ENCODE results near the gene TP53AIP1.

TP53AIP1 gene

DNA sequence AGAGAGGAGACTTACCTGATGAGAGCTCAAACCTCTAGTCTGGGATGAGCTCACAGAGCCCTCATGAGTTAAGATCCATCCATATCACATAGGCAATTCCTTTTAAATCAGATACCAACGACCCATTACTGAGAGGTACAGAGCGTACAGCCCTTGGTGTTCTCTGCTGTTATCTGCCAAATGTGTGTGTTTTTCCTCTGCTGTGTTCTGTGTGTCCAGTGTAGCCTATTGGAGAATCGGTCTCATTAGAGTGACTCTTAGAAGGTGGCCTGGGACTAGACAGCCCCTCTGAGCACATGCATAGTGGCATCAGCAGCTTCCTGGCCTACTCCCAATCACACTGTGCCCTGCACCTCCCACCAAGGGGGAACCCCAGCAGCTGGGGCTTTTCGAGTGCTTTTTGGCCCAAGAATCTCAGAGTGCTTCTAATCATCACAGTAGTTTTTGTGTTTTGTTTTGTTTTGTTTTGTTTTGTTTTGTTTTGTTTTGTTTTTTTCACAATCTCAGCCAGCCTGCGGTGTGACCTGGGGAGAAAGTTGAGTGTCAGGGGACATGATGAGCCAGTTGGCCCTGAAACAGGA is 25.4 kb downstream of the TP53AIP1 start:
- no peak for DNase-seq
- H3K27me3 ChIP-seq (replicated peaks; ENCODE audit: control insufficient read depth, insufficient read depth, low read length, poor library complexity, severe bottlenecking): peaks cover 3% of the 10 kb centered on the region
- no peaks in the 10 kb centered on the region for H3K36me3 ChIP-seq (ENCODE audit: control insufficient read depth, insufficient read depth, low read length)
- H3K4me3 ChIP-seq (ENCODE audit: insufficient read depth, low read depth, low read length, poor library complexity, severe bottlenecking): no peak overlapping the region
- no peaks in the 10 kb centered on the region for H3K4me1 ChIP-seq (ENCODE audit: control insufficient read depth, insufficient read depth, low read length, poor library complexity, severe bottlenecking)
- no peaks in the 10 kb centered on the region for H3K9me3 ChIP-seq (ENCODE audit: control insufficient read depth, low read length)
- H3K27ac ChIP-seq (ENCODE audit: insufficient read depth, low read length, poor library complexity, severe bottlenecking): no peak overlapping the region

GRCh38 chr11:128916681-128917080 is 26.0 kb downstream of the TP53AIP1 start:
- Histone ChIP-seq H3K27me3 (replicated peaks; ENCODE audit: control insufficient read depth, insufficient read depth, low read length, poor library complexity, severe bottlenecking) (peaks cover 3% of the 10 kb centered on the region), H3K4me3 (ENCODE audit: insufficient read depth, low read depth, low read length, poor library complexity, severe bottlenecking) (no peak overlapping the region), H3K36me3 (ENCODE audit: control insufficient read depth, insufficient read depth, low read length) (no peaks in the 10 kb centered on the region)

GRCh38 chr11:128916037-128916572 is 26.6 kb downstream of the TP53AIP1 start:
- DNase-seq: no peak
- Histone ChIP-seq H3K4me1 (ENCODE audit: control insufficient read depth, insufficient read depth, low read length, poor library complexity, severe bottlenecking) (no peaks in the 10 kb centered on the region), H3K27ac (ENCODE audit: insufficient read depth, low read length, poor library complexity, severe bottlenecking) (no peak overlapping the region), H3K4me3 (ENCODE audit: insufficient read depth, low read depth, low read length, poor library complexity, severe bottlenecking) (no peak overlapping the region), H3K36me3 (ENCODE audit: control insufficient read depth, insufficient read depth, low read length) (no peaks in the 10 kb centered on the region), H3K27me3 (replicated peaks; ENCODE audit: control insufficient read depth, insufficient read depth, low read length, poor library complexity, severe bottlenecking) (peaks cover 3% of the 10 kb centered on the region), H3K9me3 (ENCODE audit: control insufficient read depth, low read length) (no peaks in the 10 kb centered on the region)

More at GRCh38 chr11:128916681-128917080, 26.0 kb downstream of the TP53AIP1 start:
- H3K4me1 ChIP-seq (ENCODE audit: control insufficient read depth, insufficient read depth, low read length, poor library complexity, severe bottlenecking): no peaks in the 10 kb centered on the region
- H3K9me3 ChIP-seq (ENCODE audit: control insufficient read depth, low read length): no peaks in the 10 kb centered on the region
- H3K27ac ChIP-seq (ENCODE audit: insufficient read depth, low read length, poor library complexity, severe bottlenecking): no peak overlapping the region
- no peak for DNase-seq

DNA sequence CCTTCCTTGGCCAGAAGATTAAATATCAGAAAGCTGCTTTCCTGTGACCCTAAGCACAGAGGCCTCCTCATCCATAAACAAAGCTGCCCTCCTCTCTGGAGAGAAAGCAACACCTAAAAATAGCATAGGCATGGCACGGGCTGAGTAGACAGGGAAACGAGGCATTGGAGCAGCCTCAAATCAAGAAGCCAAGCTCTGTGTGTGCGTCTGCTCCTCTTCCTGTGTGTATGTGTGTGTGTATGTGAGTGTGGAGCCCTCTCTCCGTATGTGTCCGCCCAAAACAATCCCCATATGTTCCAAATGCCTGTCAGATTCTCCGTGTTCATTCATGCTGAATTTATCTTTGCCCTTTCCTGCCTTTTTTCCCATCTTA is 27.5 kb downstream of the TP53AIP1 start:
- no peak for DNase-seq

GRCh38 chr11:128914216-128915148 is 28.2 kb downstream of the TP53AIP1 start:
- Histone ChIP-seq H3K36me3 (ENCODE audit: control insufficient read depth, insufficient read depth, low read length) (no peaks in the 10 kb centered on the region), H3K27ac (ENCODE audit: insufficient read depth, low read length, poor library complexity, severe bottlenecking) (no peak overlapping the region), H3K9me3 (ENCODE audit: control insufficient read depth, low read length) (no peaks in the 10 kb centered on the region), H3K4me3 (ENCODE audit: insufficient read depth, low read depth, low read length, poor library complexity, severe bottlenecking) (no peak overlapping the region), H3K27me3 (replicated peaks; ENCODE audit: control insufficient read depth, insufficient read depth, low read length, poor library complexity, severe bottlenecking) (peaks cover 3% of the 10 kb centered on the region), H3K4me1 (ENCODE audit: control insufficient read depth, insufficient read depth, low read length, poor library complexity, severe bottlenecking) (no peaks in the 10 kb centered on the region)
- no peak for DNase-seq

More for the DNA sequence above, 27.5 kb downstream of the TP53AIP1 start:
- H3K36me3 ChIP-seq (ENCODE audit: control insufficient read depth, insufficient read depth, low read length): no peaks in the 10 kb centered on the region
- peaks cover 3% of the 10 kb centered on the region for H3K27me3 ChIP-seq (replicated peaks; ENCODE audit: control insufficient read depth, insufficient read depth, low read length, poor library complexity, severe bottlenecking)
- H3K9me3 ChIP-seq (ENCODE audit: control insufficient read depth, low read length): no peaks in the 10 kb centered on the region
- no peak overlapping the region for H3K27ac ChIP-seq (ENCODE audit: insufficient read depth, low read length, poor library complexity, severe bottlenecking)
- H3K4me3 ChIP-seq (ENCODE audit: insufficient read depth, low read depth, low read length, poor library complexity, severe bottlenecking): no peak overlapping the region
- no peaks in the 10 kb centered on the region for H3K4me1 ChIP-seq (ENCODE audit: control insufficient read depth, insufficient read depth, low read length, poor library complexity, severe bottlenecking)

DNA sequence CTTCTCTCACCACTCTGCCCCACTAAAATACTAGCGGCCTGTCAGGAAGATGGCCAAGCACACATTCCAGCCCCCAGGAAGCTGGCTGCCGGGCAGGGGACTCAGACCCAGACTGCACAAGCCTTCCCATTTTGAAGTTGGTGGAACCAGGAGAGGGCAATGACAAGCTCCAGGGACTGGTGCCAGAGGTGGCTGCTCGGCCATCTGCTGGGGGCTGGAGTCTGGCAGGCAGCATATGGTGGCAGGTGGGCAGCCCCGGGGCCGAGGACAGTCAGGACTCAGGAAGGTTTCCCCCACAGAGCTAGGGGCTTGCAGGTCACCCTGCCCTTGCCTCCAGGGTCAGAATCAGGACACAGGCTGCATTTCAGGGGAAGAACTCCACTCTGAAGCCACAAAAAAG is 28.9 kb downstream of the TP53AIP1 start:
- no peak overlapping the region for H3K27ac ChIP-seq (ENCODE audit: insufficient read depth, low read length, poor library complexity, severe bottlenecking)
- no peaks in the 10 kb centered on the region for H3K36me3 ChIP-seq (ENCODE audit: control insufficient read depth, insufficient read depth, low read length)
- no peaks in the 10 kb centered on the region for H3K9me3 ChIP-seq (ENCODE audit: control insufficient read depth, low read length)
- no peaks in the 10 kb centered on the region for H3K4me1 ChIP-seq (ENCODE audit: control insufficient read depth, insufficient read depth, low read length, poor library complexity, severe bottlenecking)
- peaks cover 3% of the 10 kb centered on the region for H3K27me3 ChIP-seq (replicated peaks; ENCODE audit: control insufficient read depth, insufficient read depth, low read length, poor library complexity, severe bottlenecking)
- no peak overlapping the region for H3K4me3 ChIP-seq (ENCODE audit: insufficient read depth, low read depth, low read length, poor library complexity, severe bottlenecking)
- no peak for DNase-seq

GRCh38 chr11:128911701-128912100 is 31.0 kb downstream of the TP53AIP1 start:
- Histone ChIP-seq H3K9me3 (ENCODE audit: control insufficient read depth, low read length) (no peaks in the 10 kb centered on the region), H3K4me1 (ENCODE audit: control insufficient read depth, insufficient read depth, low read length, poor library complexity, severe bottlenecking) (no peaks in the 10 kb centered on the region), H3K36me3 (ENCODE audit: control insufficient read depth, insufficient read depth, low read length) (no peaks in the 10 kb centered on the region), H3K4me3 (ENCODE audit: insufficient read depth, low read depth, low read length, poor library complexity, severe bottlenecking) (no peak overlapping the region), H3K27ac (ENCODE audit: insufficient read depth, low read length, poor library complexity, severe bottlenecking) (no peak overlapping the region), H3K27me3 (replicated peaks; ENCODE audit: control insufficient read depth, insufficient read depth, low read length, poor library complexity, severe bottlenecking) (peaks cover 3% of the 10 kb centered on the region)
- DNase-seq: no peak

DNA sequence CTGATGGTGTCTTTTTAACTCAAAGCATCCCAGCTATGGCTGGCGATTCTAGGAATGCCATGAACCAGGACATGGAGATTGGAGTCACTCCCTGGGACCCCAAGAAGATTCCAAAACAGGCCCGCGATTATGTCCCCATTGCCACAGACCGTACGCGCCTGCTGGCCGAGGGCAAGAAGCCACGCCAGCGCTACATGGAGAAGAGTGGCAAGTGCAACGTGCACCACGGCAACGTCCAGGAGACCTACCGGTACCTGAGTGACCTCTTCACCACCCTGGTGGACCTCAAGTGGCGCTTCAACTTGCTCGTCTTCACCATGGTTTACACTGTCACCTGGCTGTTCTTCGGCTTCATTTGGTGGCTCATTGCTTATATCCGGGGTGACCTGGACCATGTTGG is 31.4 kb downstream of the TP53AIP1 start:
- peaks cover 3% of the 10 kb centered on the region for H3K27me3 ChIP-seq (replicated peaks; ENCODE audit: control insufficient read depth, insufficient read depth, low read length, poor library complexity, severe bottlenecking)
- H3K4me1 ChIP-seq (ENCODE audit: control insufficient read depth, insufficient read depth, low read length, poor library complexity, severe bottlenecking): peaks cover 3% of the 10 kb centered on the region
- no peaks in the 10 kb centered on the region for H3K36me3 ChIP-seq (ENCODE audit: control insufficient read depth, insufficient read depth, low read length)
- no peak overlapping the region for H3K4me3 ChIP-seq (ENCODE audit: insufficient read depth, low read depth, low read length, poor library complexity, severe bottlenecking)
- no peak for DNase-seq
- no peak overlapping the region for H3K27ac ChIP-seq (ENCODE audit: insufficient read depth, low read length, poor library complexity, severe bottlenecking)
- no peaks in the 10 kb centered on the region for H3K9me3 ChIP-seq (ENCODE audit: control insufficient read depth, low read length)

DNA sequence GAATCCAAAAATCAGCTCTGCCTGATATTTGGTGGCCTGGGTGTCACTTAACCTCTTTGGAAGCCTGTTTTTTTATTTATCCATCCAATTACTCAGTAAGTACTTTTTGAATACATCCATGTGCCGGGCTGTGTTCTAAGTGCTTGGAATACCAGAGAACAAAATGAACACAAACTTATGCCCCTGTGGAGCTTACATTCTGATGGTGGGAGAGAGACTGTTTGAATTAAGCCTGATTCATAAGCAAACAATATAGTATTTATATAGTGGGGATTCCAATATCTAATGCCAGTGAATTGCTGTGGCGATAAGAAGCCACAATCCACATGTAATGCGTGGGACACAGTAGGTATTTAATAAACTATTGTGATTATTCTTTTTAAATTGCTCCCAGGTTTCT is 32.1 kb downstream of the TP53AIP1 start:
- Histone ChIP-seq H3K36me3 (ENCODE audit: control insufficient read depth, insufficient read depth, low read length) (no peaks in the 10 kb centered on the region), H3K27ac (ENCODE audit: insufficient read depth, low read length, poor library complexity, severe bottlenecking) (no peak overlapping the region), H3K4me1 (ENCODE audit: control insufficient read depth, insufficient read depth, low read length, poor library complexity, severe bottlenecking) (peaks cover 6% of the 10 kb centered on the region), H3K4me3 (ENCODE audit: insufficient read depth, low read depth, low read length, poor library complexity, severe bottlenecking) (no peak overlapping the region), H3K27me3 (replicated peaks; ENCODE audit: control insufficient read depth, insufficient read depth, low read length, poor library complexity, severe bottlenecking) (peaks cover 3% of the 10 kb centered on the region), H3K9me3 (ENCODE audit: control insufficient read depth, low read length) (no peaks in the 10 kb centered on the region)
- no peak for DNase-seq
